Measurements from ENCODE around the gene GPR108. TPM values are rescaled to one million over a fixed set of nuclear protein-coding genes. Genes with fewer than 3 reads are reported as not detected.

GPR108 gene
- total and polyA plus RNA-seq, 2 of the 13 experiments (the other 11 are each of a cell fraction or from before 2014, with no cell fraction given), result 36.4 to 63.0 TPM

GRCh38 chr19:6723108-6723618, 14.2 kb downstream of the GPR108 start (continued):
- TF ChIP-seq ZC3H13 (CRISPR knock-in tag; IDR thresholded peaks at IDR 0.05), result no peak
- TF ChIP-seq RARG (CRISPR knock-in tag; IDR thresholded peaks at IDR 0.05; ENCODE audit: low read depth), result no peak
- TF ChIP-seq HMGXB3 (CRISPR knock-in tag; IDR thresholded peaks at IDR 0.05; ENCODE audit: borderline replicate concordance), result 0 out of 2 replicates have a peak, but pooled peaks have one; percentile 72
- TF ChIP-seq ZNF720 (CRISPR knock-in tag; IDR thresholded peaks at IDR 0.05), result no peak
- no peak for TF ChIP-seq PAF1 (CRISPR knock-in tag; IDR thresholded peaks at IDR 0.05)
- TF ChIP-seq ZFP82 (CRISPR knock-in tag; IDR thresholded peaks at IDR 0.05; ENCODE audit: borderline replicate concordance), result peak; percentile 49; the same call in 1 of the 2 replicates
- no peak for TF ChIP-seq GATA4 (IDR thresholded peaks at IDR 0.05; ENCODE audit: borderline replicate concordance, low read depth)
- TF ChIP-seq MXD4 (CRISPR knock-in tag; IDR thresholded peaks at IDR 0.05), result peak; percentile 72; the same call in 1 of the 2 replicates
- TF ChIP-seq CREB1 (IDR thresholded peaks at IDR 0.05), result no peak
- peak; percentile 63 for TF ChIP-seq CREB1 (CRISPR knock-in tag; IDR thresholded peaks at IDR 0.05)
- TF ChIP-seq ZNF513 (CRISPR knock-in tag; conservative IDR thresholded peaks at IDR 0.05), result no peak
- no peak for TF ChIP-seq HOXA7 (CRISPR knock-in tag; IDR thresholded peaks at IDR 0.05)
- no peak for TF ChIP-seq MZF1 (CRISPR knock-in tag; IDR thresholded peaks at IDR 0.05; ENCODE audit: borderline replicate concordance)
- 0 out of 2 replicates have a peak, but pooled peaks have one; percentile 33 for TF ChIP-seq ZNF567 (CRISPR knock-in tag; IDR thresholded peaks at IDR 0.05; ENCODE audit: borderline replicate concordance)
- no peak for TF ChIP-seq ZNF362 (CRISPR knock-in tag; IDR thresholded peaks at IDR 0.05; ENCODE audit: borderline replicate concordance)
- TF ChIP-seq ZNF616 (CRISPR knock-in tag; IDR thresholded peaks at IDR 0.05; ENCODE audit: low read depth), result no peak
- peak; percentile 56; the same call in 1 of the 2 replicates for TF ChIP-seq KDM6A (CRISPR knock-in tag; IDR thresholded peaks at IDR 0.05; ENCODE audit: low read depth)
- no peak for TF ChIP-seq HNRNPK (IDR thresholded peaks at IDR 0.05; ENCODE audit: low read depth, low read length, poor library complexity, severe bottlenecking)
- TF ChIP-seq CREBL2 (CRISPR knock-in tag; IDR thresholded peaks at IDR 0.05; ENCODE audit: borderline replicate concordance), result no peak
- TF ChIP-seq ARID3A (IDR thresholded peaks at IDR 0.05; ENCODE audit: low read depth, low read length), result no peak
- no peak for TF ChIP-seq ZNF703 (CRISPR knock-in tag; IDR thresholded peaks at IDR 0.05; ENCODE audit: borderline replicate concordance)
- no peak for TF ChIP-seq TRIM24 (CRISPR knock-in tag; IDR thresholded peaks at IDR 0.05)
